SK-N-SH (cell line): ENCODE results near the gene TRPM2.

Source experiments
- CTCF ChIP-seq: fragments of 200-600 bp; sonication (generic); IDR thresholded peaks from 2 replicates; pipeline ENCODE4 v1.6.1; 2017; ENCODE audit warnings: antibody characterized with exemption, mild to moderate bottlenecking, moderate library complexity
- IRF3 ChIP-seq: fragments of 150-350 bp; IDR thresholded peaks from 2 replicates; pipeline ENCODE4 v1.6.1; 2016; ENCODE audit warnings: mild to moderate bottlenecking, low read depth, low read length
- RAD21 ChIP-seq: IDR thresholded peaks from 2 replicates; pipeline ENCODE4 v1.6.1; 2012; ENCODE audit warnings: mild to moderate bottlenecking, low read length
- RFX5 ChIP-seq: IDR thresholded peaks from 2 replicates; pipeline ENCODE4 v1.6.1; 2012; ENCODE audit warnings: mild to moderate bottlenecking, improper control_type of control experiment, low read length
- USF2 ChIP-seq: fragments of 150-350 bp; IDR thresholded peaks from 2 replicates; pipeline ENCODE4 v1.6.1; 2017; ENCODE audit warnings: antibody characterized with exemption, low read length, low read depth, borderline replicate concordance
- ZBTB33 ChIP-seq: IDR thresholded peaks from 2 replicates; pipeline ENCODE4 v1.4.0; 2012; ENCODE audit warnings: low read depth, borderline replicate concordance

- TF ChIP-seq RAD21 (no peak), ZBTB33 (no peak), IRF3 (no peak), RFX5 (no peak), USF2 (no peak), CTCF (no peak)
Observed at GRCh38 chr21:44414291-44415072, 61.1 kb downstream of the TRPM2 start.
